Keratinocyte (primary cell): ENCODE data around the gene HELLS. TPM values are rescaled to one million over a fixed set of nuclear protein-coding genes. Genes with fewer than 3 reads are reported as not detected.

ENCODE experiments used
- DNase-seq: peaks from one replicate; pipeline ENCODE4 v3.0.0-alpha.2; 2011; ENCODE audit warnings: low read depth, missing footprints, low spot score
- FAIRE-seq: peaks from 2 replicates; lab custom pipeline; 2011; peaks lifted over from hg19 to GRCh38; lab: Jason Lieb, UNC
- H2AFZ ChIP-seq: 2 replicates; pipeline ENCODE4 v1.6.0; 2012; ENCODE audit warnings: low read length, control low read depth, inconsistent platforms; ENCODE audit not compliant: control insufficient read depth
- H3K27ac ChIP-seq: 2 replicates; pipeline ENCODE4 v1.5.1; 2011; ENCODE audit warnings: low read length; ENCODE audit not compliant: control insufficient read depth, insufficient read depth
- H3K27me3 ChIP-seq: 3 replicates; pipeline ENCODE4 v1.6.0; 2011; ENCODE audit warnings: low read length; ENCODE audit not compliant: control insufficient read depth, insufficient read depth; ENCODE audit errors: extremely low read depth
- H3K36me3 ChIP-seq, 2 experiments: 2 replicates in 1 of 2; 3 replicates in 1 of 2; pipeline ENCODE4 v1.5.1; 2011; ENCODE audit warnings: low read length in 2 of 2, mild to moderate bottlenecking in 1 of 2; ENCODE audit not compliant: control insufficient read depth in 2 of 2, insufficient read depth in 2 of 2; ENCODE audit errors: extremely low read depth in 1 of 2
- H3K4me1 ChIP-seq: 3 replicates; pipeline ENCODE4 v1.5.1; 2011; ENCODE audit warnings: low read length; ENCODE audit not compliant: control insufficient read depth, insufficient read depth; ENCODE audit errors: extremely low read depth
- H3K4me2 ChIP-seq: 3 replicates; pipeline ENCODE4 v1.6.0; 2011; ENCODE audit warnings: low read depth, low read length; ENCODE audit not compliant: control insufficient read depth, insufficient read depth; ENCODE audit errors: extremely low read depth
- H3K4me3 ChIP-seq, 3 experiments: fragments of 200-600 bp in 1 of 3; sonication (generic) in 1 of 3; 2 replicates in 2 of 3; 3 replicates in 1 of 3; pipeline ENCODE4 v1.5.1; 2011 to 2016; ENCODE audit warnings: low read length in 3 of 3, mild to moderate bottlenecking in 3 of 3, control low read depth in 2 of 3, inconsistent platforms in 1 of 3, low read depth in 1 of 3, mixed read lengths in 1 of 3, mixed run types in 1 of 3, moderate library complexity in 1 of 3; ENCODE audit not compliant: control insufficient read depth in 2 of 3, insufficient read depth in 2 of 3; ENCODE audit errors: extremely low read depth in 1 of 3
- H3K79me2 ChIP-seq: 2 replicates; pipeline ENCODE4 v1.6.0; 2012; ENCODE audit warnings: low read length; ENCODE audit not compliant: control insufficient read depth, insufficient read depth
- H3K9ac ChIP-seq: 3 replicates; pipeline ENCODE4 v1.6.0; 2011; ENCODE audit warnings: low read length; ENCODE audit not compliant: control insufficient read depth, insufficient read depth; ENCODE audit errors: extremely low read depth
- H3K9me1 ChIP-seq: 3 replicates; pipeline ENCODE4 v1.6.0; 2011; ENCODE audit warnings: low read length; ENCODE audit not compliant: control insufficient read depth, insufficient read depth; ENCODE audit errors: extremely low read depth
- H3K9me3 ChIP-seq: 2 replicates; pipeline ENCODE4 v1.5.1; 2012; ENCODE audit warnings: low read depth, low read length; ENCODE audit not compliant: control insufficient read depth
- H4K20me1 ChIP-seq: 3 replicates; pipeline ENCODE4 v1.6.0; 2011; ENCODE audit warnings: low read length; ENCODE audit not compliant: control insufficient read depth, insufficient read depth; ENCODE audit errors: extremely low read depth
- EZH2 ChIP-seq: IDR thresholded peaks from one replicate; pipeline ENCODE4 v1.6.1; 2012; ENCODE audit warnings: inconsistent platforms, mild to moderate bottlenecking, low read length, moderate library complexity
- dilution Hi-C: fragments of 300-500 bp; cut with MboI; formaldehyde crosslinking; loops from one replicate; pipeline ENCODE4 v1.7.0; 2020; ENCODE audit warnings: low sequenced_read_pairs; ENCODE audit not compliant: extremely low pct_ligation_motif_present
- polyA plus RNA-seq, 5 experiments: library from polyadenylated mRNA; depleted of rRNA in 3 of 5; stranded (reverse) in 3 of 5; stranded (forward) in 1 of 5; unstranded in 1 of 5; fragments of >200 nt; gene quantifications; 1 replicate in 1 of 5; 2 replicates in 3 of 5; 3 replicates in 1 of 5; pipeline versions ENCODE4 v1.2.1 to v1.2.3, GENCODE V29; 2011 to 2012; ENCODE audit warnings: missing spikeins in 2 of 5, low read depth in 1 of 5, low replicate concordance in 1 of 5
- TF ChIP-seq, protein P1 (sequence below), 3 experiments: IDR thresholded peaks in 1 of 3; conservative IDR thresholded peaks in 1 of 3; optimal IDR thresholded peaks in 1 of 3; 2 replicates in 2 of 3; 3 replicates in 1 of 3; pipeline versions ENCODE3 to v1.5.1; 2011; ENCODE audit warnings: low read length in 3 of 3, mild to moderate bottlenecking in 3 of 3, moderate library complexity in 2 of 3, control low read depth in 1 of 3, inconsistent platforms in 1 of 3; ENCODE audit not compliant: insufficient read depth in 2 of 3; ENCODE audit errors: extremely low read depth in 1 of 3

Gene HELLS
- polyA plus RNA-seq, 1 donor (not counting 4 experiments of a cell fraction or from before 2014, with no cell fraction given), result 16.4 TPM

DNA sequence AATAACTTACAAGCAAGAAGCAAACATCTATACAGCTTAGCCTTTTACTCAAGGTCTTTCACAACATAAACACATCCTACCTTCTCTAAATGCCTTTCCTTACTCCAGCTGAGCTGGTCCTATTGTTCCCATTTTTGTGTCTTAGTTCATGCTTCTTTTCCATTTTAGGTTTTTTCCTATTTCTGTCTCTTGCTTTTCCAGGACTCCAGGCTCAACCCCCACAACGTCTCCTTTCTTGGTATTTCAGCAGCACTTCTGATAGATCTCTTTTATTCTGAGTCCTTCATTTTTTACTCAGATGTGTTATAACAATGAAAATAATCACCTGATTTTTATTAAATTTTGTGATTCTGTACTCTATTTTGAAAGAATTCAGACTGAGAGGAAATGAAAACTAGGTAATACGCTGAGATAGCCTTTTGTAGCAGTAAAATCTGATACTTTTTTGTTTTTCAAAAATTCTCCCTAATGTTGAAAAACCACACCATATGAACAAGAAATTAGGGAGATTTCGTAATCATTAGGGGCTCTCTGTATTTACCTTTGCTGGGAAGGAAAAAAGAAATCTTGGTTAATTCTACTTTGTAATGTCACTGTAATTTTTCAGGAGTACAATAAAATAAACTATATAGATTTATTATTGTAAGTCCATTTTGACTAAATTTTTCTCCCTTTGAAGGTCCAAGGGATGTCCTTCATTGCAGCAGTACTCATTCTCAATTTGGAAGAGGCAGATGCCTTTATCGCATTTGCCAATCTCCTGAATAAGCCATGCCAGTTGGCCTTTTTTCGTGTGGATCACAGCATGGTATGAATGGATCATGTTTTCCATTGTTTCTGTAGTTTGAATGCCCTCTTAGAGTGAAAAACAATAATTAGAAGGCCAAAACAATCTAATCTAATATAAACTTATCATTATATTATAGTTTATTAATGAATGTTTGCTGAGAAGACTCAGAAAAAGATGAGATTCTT, 24.0 kb upstream of the HELLS start:
- Histone ChIP-seq H3K27me3 (no peaks in the 10 kb centered on the region), H3K9ac (no peak overlapping the region), H3K4me3 (no peak overlapping the region), H3K4me2 (no peak overlapping the region), H3K9me3 (no peaks in the 10 kb centered on the region), H3K36me3 (no peaks in the 10 kb centered on the region), H3K4me1 (no peaks in the 10 kb centered on the region), H4K20me1 (no peaks in the 10 kb centered on the region), H3K9me1 (no peaks in the 10 kb centered on the region), H3K79me2 (no peaks in the 10 kb centered on the region), H3K27ac (no peak overlapping the region), H2AFZ (no peak overlapping the region)
- FAIRE-seq (no peak), DNase-seq (no peak)
- dilution Hi-C loops, result no loop called here
- TF ChIP-seq EZH2, result no peak
- TF ChIP-seq, protein P1, sequence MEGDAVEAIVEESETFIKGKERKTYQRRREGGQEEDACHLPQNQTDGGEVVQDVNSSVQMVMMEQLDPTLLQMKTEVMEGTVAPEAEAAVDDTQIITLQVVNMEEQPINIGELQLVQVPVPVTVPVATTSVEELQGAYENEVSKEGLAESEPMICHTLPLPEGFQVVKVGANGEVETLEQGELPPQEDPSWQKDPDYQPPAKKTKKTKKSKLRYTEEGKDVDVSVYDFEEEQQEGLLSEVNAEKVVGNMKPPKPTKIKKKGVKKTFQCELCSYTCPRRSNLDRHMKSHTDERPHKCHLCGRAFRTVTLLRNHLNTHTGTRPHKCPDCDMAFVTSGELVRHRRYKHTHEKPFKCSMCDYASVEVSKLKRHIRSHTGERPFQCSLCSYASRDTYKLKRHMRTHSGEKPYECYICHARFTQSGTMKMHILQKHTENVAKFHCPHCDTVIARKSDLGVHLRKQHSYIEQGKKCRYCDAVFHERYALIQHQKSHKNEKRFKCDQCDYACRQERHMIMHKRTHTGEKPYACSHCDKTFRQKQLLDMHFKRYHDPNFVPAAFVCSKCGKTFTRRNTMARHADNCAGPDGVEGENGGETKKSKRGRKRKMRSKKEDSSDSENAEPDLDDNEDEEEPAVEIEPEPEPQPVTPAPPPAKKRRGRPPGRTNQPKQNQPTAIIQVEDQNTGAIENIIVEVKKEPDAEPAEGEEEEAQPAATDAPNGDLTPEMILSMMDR (optimal IDR thresholded peaks at IDR 0.05 in 1 of 3, IDR thresholded peaks at IDR 0.05 in 1 of 3, conservative IDR thresholded peaks at IDR 0.05 in 1 of 3; ENCODE audit: extremely low read depth in 1 of 3, insufficient read depth in 2 of 3, low read length in 3 of 3), result no peak

DNA sequence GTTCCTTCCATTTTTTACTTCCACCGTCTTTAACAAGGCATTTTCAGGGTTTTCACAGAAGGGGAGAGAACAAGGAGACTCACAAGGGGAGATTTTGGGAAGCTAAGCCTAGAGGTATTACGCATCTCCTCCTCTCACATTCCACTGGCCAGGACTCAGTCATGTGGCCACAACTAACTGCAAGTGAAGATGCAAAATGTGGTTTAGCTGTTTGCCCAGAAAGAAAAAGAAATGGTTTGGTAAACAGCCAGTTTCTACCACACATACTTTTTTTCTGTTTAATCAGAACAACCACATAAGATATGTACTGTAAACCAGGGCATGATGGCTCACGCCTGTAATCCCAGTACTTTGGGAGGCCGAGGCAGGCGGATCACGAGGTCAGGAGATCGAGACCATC, 21.4 kb upstream of the HELLS start:
- Histone ChIP-seq H3K27me3 (no peaks in the 10 kb centered on the region), H3K4me3 (no peak overlapping the region), H4K20me1 (no peaks in the 10 kb centered on the region), H3K36me3 (no peaks in the 10 kb centered on the region), H3K4me2 (no peak overlapping the region), H2AFZ (no peak overlapping the region), H3K9me3 (no peaks in the 10 kb centered on the region), H3K9me1 (no peaks in the 10 kb centered on the region), H3K4me1 (no peaks in the 10 kb centered on the region), H3K27ac (no peak overlapping the region), H3K79me2 (no peaks in the 10 kb centered on the region), H3K9ac (no peak overlapping the region)
- dilution Hi-C loops, result no loop called here
- FAIRE-seq (no peak), DNase-seq (no peak)
- no peak for TF ChIP-seq EZH2
- TF ChIP-seq, protein P1 (optimal IDR thresholded peaks at IDR 0.05 in 1 of 3, IDR thresholded peaks at IDR 0.05 in 1 of 3, conservative IDR thresholded peaks at IDR 0.05 in 1 of 3; ENCODE audit: extremely low read depth in 1 of 3, insufficient read depth in 2 of 3, low read length in 3 of 3), result no peak
